ENCODE measurements around the gene SMIM44. TPM values are rescaled to one million over a fixed set of nuclear protein-coding genes. Genes with fewer than 3 reads are reported as not detected.

The SMIM44 gene
- total RNA-seq, 1 experiment from 2014 or later, result not detected

GRCh38 chr19:3492131-3492839, 9.0 kb upstream of the SMIM44 start:
- no peaks in the 10 kb centered on the region for H4K20me1 ChIP-seq (ENCODE audit: insufficient read depth)
- intact Hi-C loops (cut with micrococcal nuclease; ENCODE audit: unreplicated experiment), result no loop called here
- no peaks in the 10 kb centered on the region for H3K4me1 ChIP-seq (replicated peaks; ENCODE audit: insufficient read depth)
- no peak overlapping the region for H2AFZ ChIP-seq
- H3K27me3 ChIP-seq (ENCODE audit: insufficient read depth, low read depth), result no peaks in the 10 kb centered on the region
- H3K79me2 ChIP-seq (ENCODE audit: low read depth), result no peaks in the 10 kb centered on the region
- H3K9me2 ChIP-seq (ENCODE audit: insufficient read depth), result no peaks in the 10 kb centered on the region
- ChIA-PET POLR2A (ENCODE audit: unreplicated experiment) (no interaction called here), CTCF (no interaction called here)
- DNase-seq, result no peak
- H3K4me2 ChIP-seq, result no peak overlapping the region
- BruUV-seq (replicated peaks), result no TSS peak
- no peaks in the 10 kb centered on the region for H3K36me3 ChIP-seq (ENCODE audit: low read depth)
- TF ChIP-seq, protein P1, sequence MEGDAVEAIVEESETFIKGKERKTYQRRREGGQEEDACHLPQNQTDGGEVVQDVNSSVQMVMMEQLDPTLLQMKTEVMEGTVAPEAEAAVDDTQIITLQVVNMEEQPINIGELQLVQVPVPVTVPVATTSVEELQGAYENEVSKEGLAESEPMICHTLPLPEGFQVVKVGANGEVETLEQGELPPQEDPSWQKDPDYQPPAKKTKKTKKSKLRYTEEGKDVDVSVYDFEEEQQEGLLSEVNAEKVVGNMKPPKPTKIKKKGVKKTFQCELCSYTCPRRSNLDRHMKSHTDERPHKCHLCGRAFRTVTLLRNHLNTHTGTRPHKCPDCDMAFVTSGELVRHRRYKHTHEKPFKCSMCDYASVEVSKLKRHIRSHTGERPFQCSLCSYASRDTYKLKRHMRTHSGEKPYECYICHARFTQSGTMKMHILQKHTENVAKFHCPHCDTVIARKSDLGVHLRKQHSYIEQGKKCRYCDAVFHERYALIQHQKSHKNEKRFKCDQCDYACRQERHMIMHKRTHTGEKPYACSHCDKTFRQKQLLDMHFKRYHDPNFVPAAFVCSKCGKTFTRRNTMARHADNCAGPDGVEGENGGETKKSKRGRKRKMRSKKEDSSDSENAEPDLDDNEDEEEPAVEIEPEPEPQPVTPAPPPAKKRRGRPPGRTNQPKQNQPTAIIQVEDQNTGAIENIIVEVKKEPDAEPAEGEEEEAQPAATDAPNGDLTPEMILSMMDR (conservative IDR thresholded peaks at IDR 0.05), result no peak
- no peak for TF ChIP-seq EZH2 (IDR thresholded peaks at IDR 0.05; ENCODE audit: low read depth)
- H3F3A ChIP-seq (ENCODE audit: insufficient read depth, low read depth), result no peaks in the 10 kb centered on the region; the same call in 1 of the 2 replicates
- H3K4me3 ChIP-seq, result no peak overlapping the region
- H3K9me3 ChIP-seq (ENCODE audit: insufficient read depth, low read depth), result no peaks in the 10 kb centered on the region
- H3K27ac ChIP-seq, result no peak overlapping the region

DNA sequence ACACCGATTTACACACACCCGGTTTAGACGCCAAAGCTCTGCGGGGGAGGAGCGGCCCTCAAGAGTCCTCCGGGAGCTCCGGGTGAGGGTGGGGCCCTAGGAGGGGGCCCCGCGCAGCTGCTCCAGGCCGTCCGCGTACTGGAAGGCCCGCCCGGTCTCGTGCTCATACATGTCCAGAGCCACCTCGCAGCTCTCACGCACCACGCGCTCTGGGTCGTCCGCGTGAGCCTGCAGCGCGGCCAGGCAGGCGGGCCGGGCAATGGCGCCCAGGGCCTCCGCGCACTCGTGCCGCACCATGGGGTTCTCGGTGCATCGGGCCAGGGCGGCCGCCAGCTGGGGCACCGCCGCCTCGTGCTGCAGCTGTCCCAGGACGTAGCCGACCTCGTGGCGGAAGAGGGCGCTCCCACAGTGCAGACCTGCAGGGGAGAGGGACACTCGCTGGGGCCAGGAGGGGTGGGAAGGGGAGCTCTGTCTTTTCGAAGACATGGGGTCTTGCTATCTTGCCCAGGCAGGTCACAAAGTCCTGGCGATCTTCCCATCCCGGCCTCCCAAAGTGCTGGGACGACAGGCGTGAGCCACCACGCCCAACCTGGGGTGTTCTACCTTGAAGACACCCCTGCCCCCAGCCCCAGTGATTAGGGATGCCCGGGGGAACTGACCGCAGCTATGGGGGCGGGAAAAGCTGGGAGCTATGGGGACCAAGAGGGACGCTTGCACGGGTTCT, 8.3 kb upstream of the SMIM44 start:
- no peaks in the 10 kb centered on the region for H3K36me3 ChIP-seq (ENCODE audit: low read depth)
- H3K4me3 ChIP-seq, result no peak overlapping the region
- H4K20me1 ChIP-seq (ENCODE audit: insufficient read depth), result no peaks in the 10 kb centered on the region
- CTCF ChIA-PET, result no interaction called here
- H3K9me3 ChIP-seq (ENCODE audit: insufficient read depth, low read depth), result no peaks in the 10 kb centered on the region
- BruUV-seq (replicated peaks), result no TSS peak
- no peak overlapping the region for H3K4me2 ChIP-seq
- no peaks in the 10 kb centered on the region for H3K9me2 ChIP-seq (ENCODE audit: insufficient read depth)
- POLR2A ChIA-PET (ENCODE audit: unreplicated experiment), result no interaction called here
- TF ChIP-seq, protein P1 (conservative IDR thresholded peaks at IDR 0.05), result no peak
- TF ChIP-seq EZH2 (IDR thresholded peaks at IDR 0.05; ENCODE audit: low read depth), result no peak
- DNase-seq, result no peak
- no peak overlapping the region for H3K27ac ChIP-seq
- H3K27me3 ChIP-seq (ENCODE audit: insufficient read depth, low read depth), result no peaks in the 10 kb centered on the region
- no peaks in the 10 kb centered on the region; the same call in 1 of the 2 replicates for H3F3A ChIP-seq (ENCODE audit: insufficient read depth, low read depth)
- no peaks in the 10 kb centered on the region for H3K79me2 ChIP-seq (ENCODE audit: low read depth)
- intact Hi-C loops (cut with micrococcal nuclease; ENCODE audit: unreplicated experiment), result no loop called here
- no peaks in the 10 kb centered on the region for H3K4me1 ChIP-seq (replicated peaks; ENCODE audit: insufficient read depth)
- H2AFZ ChIP-seq, result no peak overlapping the region

GRCh38 chr19:3482507-3483225, 575 bp downstream of the SMIM44 start:
- intact Hi-C loops (cut with micrococcal nuclease; ENCODE audit: unreplicated experiment), result no loop called here
- Histone ChIP-seq H3K36me3 (ENCODE audit: low read depth) (no peaks in the 10 kb centered on the region), H3K4me1 (replicated peaks; ENCODE audit: insufficient read depth) (peaks cover 5% of the 10 kb centered on the region; the same call in 1 of the 2 replicates), H3K9me2 (ENCODE audit: insufficient read depth) (no peaks in the 10 kb centered on the region), H3K79me2 (ENCODE audit: low read depth) (no peaks in the 10 kb centered on the region), H3K27ac (no peak overlapping the region), H3K9me3 (ENCODE audit: insufficient read depth, low read depth) (no peaks in the 10 kb centered on the region), H3K4me3 (no peak overlapping the region), H4K20me1 (ENCODE audit: insufficient read depth) (no peaks in the 10 kb centered on the region), H2AFZ (no peak overlapping the region), H3K27me3 (ENCODE audit: insufficient read depth, low read depth) (no peaks in the 10 kb centered on the region), H3K4me2 (no peak overlapping the region), H3F3A (ENCODE audit: insufficient read depth, low read depth) (peaks cover 5% of the 10 kb centered on the region; the same call in 1 of the 2 replicates)
- ChIA-PET POLR2A (ENCODE audit: unreplicated experiment) (no interaction called here), CTCF (interaction anchor here (0.6 to 1.1 kb wide), 2 partner anchors 207 to 646 kb away, joined by 3 to 4 read pairs; no protein-coding TSS in a partner anchor)
- DNase-seq, result no peak
- no TSS peak for BruUV-seq (replicated peaks)
- TF ChIP-seq, protein P1 (conservative IDR thresholded peaks at IDR 0.05), result no peak
- TF ChIP-seq EZH2 (IDR thresholded peaks at IDR 0.05; ENCODE audit: low read depth), result no peak

Data from PC-9 (cell line).